GM11168 (cell line): ENCODE results near the gene PPM1M.

Experiments
- in situ Hi-C: fragments of 300-500 bp; cut with MboI; formaldehyde crosslinking; loops from one replicate; pipeline ENCODE4 v1.12.0; 2022; ENCODE audit warnings: low sequenced_read_pairs; ENCODE audit not compliant: unreplicated experiment

PPM1M gene, protein sequence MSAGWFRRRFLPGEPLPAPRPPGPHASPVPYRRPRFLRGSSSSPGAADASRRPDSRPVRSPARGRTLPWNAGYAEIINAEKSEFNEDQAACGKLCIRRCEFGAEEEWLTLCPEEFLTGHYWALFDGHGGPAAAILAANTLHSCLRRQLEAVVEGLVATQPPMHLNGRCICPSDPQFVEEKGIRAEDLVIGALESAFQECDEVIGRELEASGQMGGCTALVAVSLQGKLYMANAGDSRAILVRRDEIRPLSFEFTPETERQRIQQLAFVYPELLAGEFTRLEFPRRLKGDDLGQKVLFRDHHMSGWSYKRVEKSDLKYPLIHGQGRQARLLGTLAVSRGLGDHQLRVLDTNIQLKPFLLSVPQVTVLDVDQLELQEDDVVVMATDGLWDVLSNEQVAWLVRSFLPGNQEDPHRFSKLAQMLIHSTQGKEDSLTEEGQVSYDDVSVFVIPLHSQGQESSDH

DNA sequence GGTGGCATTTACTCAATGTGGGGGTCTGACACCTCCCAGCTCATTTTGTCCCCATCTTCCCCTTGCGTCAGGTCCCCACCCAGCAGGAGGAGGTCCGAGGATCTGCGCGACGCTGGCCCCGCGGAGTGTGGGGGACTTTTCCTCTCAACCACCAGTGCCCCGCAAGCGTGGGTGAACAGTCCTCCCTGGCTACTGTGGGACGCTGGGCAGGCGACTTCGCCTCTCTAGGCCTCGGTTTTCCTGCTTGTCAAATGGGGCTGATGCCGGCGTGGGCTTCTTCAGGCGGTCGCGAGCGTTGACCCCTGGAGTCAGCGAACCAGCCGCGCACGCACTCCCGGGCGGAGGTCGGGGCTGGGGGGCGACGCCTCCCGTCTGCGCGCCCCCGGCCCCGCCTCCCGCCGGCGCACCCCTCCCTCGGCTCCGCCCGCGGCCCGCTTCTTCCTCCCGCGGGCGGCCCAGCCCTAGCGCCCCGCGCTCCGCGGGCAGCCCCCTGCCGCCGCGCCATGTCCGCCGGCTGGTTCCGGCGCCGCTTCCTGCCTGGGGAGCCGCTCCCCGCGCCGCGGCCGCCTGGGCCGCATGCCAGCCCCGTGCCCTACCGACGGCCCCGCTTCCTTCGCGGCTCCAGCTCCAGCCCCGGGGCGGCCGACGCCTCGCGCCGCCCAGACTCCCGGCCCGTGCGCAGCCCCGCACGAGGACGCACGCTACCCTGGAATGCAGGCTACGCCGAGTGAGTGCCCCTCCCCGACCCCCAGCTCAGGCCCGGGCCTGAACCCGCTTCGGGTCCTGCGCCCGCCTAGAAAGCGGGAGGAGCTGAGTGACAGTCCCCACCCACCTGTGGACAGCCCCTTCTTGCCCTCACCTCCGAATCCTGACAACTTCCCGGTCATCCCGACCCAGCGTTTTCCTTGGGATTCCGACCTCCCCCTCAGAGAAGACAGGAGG is at the start of gene PPM1M:
Gene PPM1M (plus strand): TSS at position 438 of the 942 bp plus-strand sequence. CDS start 66 bp downstream, at position 504.
- in situ Hi-C loops: no loop called here

DNA sequence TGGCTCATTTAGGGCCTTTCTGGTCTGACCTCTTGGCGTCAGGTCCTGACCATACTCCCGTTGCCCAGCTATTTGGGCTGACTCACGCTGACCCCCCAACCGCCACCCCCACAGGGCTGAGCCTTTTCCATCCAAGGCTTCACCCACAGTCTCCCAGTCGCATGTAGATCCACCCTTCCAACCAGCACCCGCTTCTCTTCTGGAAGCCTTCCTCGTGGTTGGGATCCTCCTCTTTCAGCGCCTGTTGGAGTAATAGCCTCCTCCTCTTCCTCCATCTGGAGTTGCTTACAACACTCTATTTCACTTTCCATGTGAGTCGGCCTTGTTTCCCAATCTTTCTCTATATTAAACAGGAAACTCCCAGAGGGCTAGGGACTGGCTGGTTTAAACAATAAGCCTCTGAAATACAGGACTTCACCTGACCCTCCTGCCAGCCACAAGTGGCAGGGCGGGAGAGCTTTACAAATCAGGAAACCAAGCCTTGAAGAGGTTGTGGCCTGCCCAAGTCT is 49.7 kb upstream of the PPM1M start:
- in situ Hi-C loops: no loop called here

DNA sequence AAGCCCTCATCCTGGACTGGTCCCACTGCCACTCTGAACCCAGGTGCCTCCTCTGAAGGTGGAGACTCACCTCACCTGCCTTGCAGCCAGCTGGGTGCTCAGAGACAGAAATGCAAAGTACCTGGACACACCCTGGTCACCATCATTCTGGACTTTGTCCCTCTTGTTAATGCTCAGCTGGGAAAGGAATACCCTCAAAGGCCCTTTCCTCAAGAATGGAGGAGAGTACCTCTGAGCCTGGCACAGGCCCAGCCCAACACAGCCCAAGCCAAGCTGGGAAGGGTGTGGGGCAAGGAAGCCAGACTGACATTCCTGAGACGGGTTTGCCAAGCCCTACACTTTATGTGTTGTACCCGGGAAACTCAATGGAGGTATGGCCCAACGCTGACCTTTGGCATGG is 48.6 kb upstream of the PPM1M start:
- in situ Hi-C loops: no loop called here

DNA sequence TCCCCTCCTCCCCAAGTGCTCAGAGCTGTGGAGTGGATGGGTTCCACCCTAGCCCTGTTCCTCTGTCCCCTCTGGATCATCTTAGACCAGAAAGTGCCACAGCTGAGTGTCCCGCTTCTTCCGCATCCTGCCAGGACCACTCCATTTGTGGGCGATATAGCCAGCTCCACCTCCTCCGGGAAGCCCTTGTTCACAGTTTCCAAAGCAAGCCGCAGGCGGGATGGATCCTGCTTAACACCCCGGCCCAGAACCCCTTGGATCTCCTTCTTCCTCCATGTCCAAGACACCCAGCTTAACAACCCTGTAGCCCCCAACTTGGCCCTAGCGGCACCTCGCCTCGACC is 48.1 kb upstream of the PPM1M start:
- in situ Hi-C loops: no loop called here

DNA sequence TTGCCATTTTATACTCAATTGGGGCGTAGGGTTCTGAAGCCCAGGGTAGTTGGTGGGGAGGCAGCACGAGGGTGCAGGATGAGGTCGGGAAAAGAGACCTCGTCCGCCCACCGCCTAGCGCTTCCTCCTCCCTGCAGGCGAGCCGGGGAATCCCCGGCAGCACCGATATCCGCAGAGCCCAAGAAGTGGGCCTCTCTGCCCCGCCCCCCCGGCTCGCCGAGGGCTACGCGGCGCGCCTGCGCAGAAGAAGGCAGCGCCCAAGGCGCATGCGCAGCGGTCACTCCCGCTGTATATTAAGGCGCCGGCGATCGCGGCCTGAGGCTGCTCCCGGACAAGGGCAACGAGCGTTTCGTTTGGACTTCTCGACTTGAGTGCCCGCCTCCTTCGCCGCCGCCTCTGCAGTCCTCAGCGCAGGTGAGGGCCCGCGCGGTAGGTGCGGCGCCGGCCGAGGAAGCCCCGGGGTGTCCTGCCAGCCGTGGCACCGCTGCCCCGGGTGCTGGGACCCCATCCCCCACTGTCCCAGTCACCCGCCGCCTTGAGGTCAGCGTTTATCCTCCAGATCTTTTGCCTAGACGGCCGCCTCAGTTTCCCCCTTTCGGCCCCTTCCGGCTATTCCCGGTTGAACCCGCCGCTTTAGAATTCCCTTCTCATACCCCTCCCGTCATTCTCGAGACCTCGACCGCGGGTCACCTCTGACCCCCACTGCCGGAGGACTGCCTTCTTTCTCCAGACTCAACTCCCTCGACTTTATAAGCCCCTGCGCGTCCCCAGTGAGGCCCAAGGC is 47.5 kb upstream of the PPM1M start, which contains the start of gene ALAS1:
Gene ALAS1 (plus strand): TSS at position 319 of the 784 bp plus-strand sequence. CDS start 1,082 bp downstream, outside the sequence.
- in situ Hi-C loops: no loop called here

DNA sequence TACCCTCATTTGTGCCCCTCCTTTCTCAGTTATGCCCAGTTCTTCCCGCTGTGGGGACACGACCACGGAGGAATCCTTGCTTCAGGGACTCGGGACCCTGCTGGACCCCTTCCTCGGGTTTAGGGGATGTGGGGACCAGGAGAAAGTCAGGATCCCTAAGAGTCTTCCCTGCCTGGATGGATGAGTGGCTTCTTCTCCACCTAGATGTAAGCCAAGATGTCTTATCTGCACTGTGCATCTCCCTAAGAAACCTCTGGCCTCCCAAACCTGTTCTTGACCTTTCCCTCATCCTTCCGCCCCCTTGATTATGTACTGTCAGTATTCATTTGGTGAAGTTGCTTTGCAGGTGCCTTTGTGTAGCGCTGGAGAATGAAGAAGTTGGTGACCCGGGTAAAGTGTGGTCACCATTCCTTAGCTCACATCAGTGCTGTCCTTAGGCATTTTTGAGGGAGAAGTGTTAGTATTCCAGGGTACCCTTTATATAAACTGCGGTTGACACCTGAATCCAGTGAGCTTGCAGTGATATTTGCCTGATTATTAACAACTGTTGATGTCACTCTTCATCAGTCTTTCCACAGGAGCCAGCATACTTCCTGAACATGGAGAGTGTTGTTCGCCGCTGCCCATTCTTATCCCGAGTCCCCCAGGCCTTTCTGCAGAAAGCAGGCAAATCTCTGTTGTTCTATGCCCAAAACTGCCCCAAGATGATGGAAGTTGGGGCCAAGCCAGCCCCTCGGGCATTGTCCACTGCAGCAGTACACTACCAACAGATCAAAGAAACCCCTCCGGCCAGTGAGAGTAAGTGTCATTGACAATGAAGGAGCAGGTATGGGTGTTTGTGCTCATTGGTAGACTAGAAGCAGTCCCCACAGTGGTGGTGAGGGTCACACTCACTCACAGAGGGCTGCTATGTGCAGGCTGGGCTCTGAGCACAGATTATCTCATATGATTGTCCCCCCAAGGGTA is 46.6 kb upstream of the PPM1M start:
- in situ Hi-C loops: no loop called here

DNA sequence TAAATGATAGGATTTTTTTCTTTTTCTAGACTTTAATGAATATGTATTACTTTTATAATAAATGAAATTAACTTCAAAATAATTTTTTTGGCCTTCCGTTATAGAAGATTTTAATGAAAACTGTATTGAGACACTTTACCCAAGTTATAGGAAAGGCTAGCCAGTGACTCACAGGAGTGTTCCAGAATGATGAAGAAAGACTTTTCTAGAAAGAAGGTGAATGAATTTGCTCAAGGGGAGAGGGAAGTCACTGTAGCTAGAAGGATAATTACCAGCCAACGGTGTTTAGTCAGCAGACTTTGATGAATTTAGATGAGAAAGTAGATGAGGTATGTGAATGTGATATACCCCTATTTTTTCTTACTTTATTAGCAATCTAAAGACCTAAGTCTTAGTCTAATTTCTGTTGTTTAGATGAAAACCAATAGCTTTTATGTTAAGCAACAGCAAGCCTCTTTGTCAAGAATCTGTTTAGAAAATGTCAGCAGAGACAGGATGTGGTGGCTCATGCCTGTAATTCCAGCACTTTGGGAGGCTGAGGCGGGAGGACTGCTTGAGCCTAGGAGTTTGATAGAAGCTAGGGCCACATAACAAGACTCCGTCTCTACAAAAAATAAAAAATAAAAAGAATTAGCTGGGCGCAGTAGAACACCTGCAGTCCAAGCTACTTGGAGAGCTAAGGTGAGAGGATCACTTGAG is 44.4 kb upstream of the PPM1M start:
- in situ Hi-C loops: no loop called here

DNA sequence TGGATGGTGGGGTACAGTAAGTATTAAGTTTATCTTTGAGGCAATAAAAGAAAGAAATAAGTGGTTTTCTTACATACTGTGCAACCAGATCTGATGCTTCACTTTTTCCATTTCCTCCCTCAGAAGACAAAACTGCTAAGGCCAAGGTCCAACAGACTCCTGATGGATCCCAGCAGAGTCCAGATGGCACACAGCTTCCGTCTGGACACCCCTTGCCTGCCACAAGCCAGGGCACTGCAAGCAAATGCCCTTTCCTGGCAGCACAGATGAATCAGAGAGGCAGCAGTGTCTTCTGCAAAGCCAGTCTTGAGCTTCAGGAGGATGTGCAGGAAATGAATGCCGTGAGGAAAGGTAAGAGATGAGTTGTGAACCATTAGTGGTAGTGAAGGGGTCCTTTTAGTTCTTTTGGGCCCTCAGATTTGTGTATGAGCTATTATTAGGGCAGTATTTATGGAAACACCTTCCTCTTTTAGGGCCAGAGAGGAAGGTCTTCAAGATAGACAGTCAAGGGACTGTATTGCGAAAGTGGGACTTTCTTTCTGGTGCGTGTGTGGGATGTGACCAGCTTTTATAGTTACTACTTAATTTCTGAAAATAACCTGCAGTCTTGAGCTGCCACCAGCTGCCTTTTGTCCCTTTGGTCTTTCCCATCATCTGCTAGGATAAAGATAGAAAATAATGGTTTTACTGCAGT is 43.0 kb upstream of the PPM1M start:
- in situ Hi-C loops: no loop called here

DNA sequence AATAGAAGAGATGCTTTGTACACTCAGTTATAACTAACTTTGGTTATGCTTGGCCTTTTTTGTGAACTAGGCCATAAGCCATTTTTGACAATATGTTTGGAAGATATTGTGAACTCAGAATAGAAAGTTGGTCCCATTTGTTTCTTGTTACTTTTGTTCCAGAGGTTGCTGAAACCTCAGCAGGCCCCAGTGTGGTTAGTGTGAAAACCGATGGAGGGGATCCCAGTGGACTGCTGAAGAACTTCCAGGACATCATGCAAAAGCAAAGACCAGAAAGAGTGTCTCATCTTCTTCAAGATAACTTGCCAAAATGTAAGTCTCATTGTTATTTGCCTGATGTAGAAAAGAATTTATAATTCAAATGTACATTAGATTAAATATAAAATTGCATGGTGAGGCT is 41.9 kb upstream of the PPM1M start:
- in situ Hi-C loops: no loop called here

DNA sequence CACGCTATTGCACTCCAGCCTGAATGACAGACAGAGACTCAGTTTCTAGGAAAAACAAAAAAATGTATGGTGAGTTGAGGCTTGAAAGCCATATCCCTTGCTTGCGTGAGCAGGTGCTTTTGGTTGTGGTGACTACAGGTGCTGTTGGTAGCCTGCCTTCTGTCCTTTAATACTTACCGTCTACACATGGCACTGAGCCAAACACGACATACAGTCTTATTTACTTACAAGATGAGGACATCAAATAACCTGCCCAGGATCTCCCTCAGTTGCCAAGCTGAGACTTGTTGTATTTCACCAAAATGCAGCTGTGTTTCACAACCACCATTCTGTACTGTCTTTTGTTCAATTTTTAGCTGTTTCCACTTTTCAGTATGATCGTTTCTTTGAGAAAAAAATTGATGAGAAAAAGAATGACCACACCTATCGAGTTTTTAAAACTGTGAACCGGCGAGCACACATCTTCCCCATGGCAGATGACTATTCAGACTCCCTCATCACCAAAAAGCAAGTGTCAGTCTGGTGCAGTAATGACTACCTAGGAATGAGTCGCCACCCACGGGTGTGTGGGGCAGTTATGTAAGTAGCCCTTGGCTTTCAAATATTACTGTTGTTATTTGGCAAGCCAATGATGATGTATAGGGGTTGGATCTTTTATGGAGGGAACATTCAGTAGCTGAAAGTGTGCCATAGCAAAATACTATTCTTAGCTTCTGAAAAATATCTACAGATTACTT is 41.1 kb upstream of the PPM1M start:
- in situ Hi-C loops: no loop called here

DNA sequence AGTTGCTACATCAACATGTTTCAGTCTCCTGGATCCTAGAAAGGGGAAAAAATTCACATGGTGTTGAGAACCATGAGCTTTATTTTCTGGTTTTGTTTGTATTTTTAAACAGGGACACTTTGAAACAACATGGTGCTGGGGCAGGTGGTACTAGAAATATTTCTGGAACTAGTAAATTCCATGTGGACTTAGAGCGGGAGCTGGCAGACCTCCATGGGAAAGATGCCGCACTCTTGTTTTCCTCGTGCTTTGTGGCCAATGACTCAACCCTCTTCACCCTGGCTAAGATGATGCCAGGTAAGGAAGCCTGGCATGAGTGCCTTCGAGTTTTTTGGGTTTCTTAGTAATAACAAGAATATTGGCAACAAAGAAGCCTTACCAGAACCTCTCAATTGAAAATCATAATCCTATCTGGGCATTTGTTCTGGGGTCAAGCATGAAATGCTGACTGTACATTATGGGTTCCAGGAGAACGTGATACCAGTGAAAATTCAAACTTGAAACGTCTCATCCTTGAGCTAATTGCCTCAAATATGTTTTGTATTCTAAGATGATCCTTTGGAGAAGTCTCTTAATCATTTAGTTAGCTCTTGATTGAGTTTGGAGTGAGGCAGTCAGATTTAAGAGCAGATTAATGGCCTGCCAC is 39.7 kb upstream of the PPM1M start:
- in situ Hi-C loops: no loop called here

DNA sequence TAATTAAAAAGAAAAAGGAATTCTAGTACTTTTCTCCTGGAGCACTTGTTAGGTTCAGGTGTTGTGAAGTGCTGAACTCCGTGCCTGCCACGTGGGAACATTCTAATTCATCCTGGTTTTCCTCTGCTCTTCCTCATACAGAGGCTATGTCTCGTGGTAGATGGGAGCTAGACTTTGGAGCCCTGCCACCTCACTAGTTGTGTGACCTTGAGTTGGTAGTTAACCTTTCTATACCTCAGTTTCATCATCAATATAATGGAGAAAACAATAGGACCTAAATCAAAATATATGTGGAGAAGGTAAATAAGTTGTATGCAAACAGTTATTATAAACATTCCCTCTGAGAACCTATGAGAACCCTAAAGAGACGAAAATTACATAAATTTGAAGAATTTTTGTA is 37.0 kb upstream of the PPM1M start:
- in situ Hi-C loops: no loop called here

DNA sequence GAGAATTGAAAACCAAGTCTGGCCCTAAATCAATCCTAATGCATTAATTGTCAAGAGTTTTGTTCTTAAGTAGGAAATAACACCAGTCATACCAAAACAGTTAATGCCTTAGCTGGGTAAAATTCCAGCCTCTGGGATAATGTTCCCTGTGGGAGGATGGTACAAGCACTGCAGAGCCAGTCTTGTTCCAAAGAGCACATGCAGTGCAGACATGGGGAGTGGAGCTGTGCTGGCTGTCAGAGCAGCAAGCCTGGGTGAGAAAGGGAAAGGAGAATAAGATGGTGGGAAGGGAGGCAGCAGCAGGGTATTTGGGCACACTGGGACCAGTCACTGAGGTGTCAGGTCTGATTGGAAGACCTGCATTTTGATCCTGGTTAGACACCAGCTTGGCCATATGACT is 35.5 kb upstream of the PPM1M start:
- in situ Hi-C loops: no loop called here

DNA sequence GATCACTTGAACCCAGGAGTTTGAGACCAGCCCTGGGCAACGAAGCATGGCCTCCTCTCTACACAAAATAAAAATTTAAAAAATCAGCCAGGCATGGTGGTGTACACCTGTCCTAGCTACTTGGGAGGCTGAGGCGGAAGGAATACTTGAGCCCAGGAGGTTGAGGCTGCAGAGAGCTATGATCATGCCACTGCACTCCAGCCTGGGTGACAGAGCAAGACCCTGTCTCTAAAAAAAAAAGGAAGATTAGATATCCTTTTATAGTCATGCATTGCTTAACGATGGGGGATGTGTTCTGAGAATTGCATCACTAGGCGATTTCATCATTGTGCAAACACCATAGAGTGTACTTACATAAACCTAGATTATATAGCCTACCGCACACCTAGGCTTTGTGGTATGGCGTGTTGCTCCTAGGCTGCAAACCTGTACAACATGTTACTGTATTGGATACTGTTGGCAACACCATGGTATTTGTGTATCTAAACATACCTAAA is 35.0 kb upstream of the PPM1M start:
- in situ Hi-C loops: no loop called here

DNA sequence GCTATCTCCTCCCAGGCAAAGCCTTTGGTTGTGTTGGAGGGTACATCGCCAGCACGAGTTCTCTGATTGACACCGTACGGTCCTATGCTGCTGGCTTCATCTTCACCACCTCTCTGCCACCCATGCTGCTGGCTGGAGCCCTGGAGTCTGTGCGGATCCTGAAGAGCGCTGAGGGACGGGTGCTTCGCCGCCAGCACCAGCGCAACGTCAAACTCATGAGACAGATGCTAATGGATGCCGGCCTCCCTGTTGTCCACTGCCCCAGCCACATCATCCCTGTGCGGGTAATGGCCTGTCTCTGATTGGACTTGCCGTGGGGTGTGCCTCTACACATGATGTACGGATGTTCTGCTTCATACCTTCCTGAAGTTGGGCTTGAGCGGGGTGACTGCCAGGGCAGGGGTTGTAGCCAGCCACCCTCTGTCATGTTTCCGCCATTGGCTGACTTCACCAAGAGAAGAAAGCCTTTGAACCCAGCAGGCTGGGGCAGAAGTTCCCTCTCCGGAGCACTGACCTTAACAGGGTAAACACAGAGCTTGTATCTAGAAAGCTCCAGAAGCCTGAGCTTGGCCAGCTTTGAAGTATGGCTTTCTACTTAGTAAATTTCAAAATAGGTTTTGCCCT is 34.2 kb upstream of the PPM1M start:
- in situ Hi-C loops: no loop called here

DNA sequence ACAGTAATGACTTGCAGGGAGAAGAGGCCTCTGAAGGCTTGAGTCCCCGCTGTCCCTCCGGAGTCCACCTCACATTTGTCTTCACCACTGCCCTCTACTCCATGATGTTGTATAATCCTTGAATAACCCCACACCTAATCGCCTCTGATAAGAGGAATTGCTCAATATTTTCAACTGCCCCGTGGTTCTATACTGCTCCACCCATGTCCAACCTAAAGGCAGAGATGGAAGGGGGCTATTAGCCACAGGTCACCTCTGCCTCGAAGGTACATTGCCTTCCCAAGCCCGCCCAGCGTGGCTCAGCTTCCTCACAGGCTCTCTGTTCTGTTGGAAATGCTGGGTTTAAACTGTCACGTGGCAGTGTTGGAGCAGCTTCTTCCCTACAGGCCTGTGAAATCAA is 32.6 kb upstream of the PPM1M start:
- in situ Hi-C loops: no loop called here
